Sciatic nerve (tissue), 2 donors: Measurements from ENCODE around the gene HNRNPUL2. TPM values are rescaled to one million over a fixed set of nuclear protein-coding genes. Genes with fewer than 3 reads are reported as not detected.
"Not testable (repeated sequence)": the region's sequence is repeated elsewhere in the genome, so short reads cannot be mapped to it uniquely, and the experiment has no call there.

Experiments
- ATAC-seq: fragments of 200-7000 bp; cut with Tn5 transposase; one replicate; pipeline ENCODE4 v1.9.1; 2020; ENCODE audit warnings: mild to moderate bottlenecking, moderate library complexity
- DNase-seq: peaks from one replicate; pipeline ENCODE4 v3.0.0-alpha.2; 2020; ENCODE audit warnings: low spot score
- intact Hi-C: fragments of 100-400 bp; cut with DNase I; formaldehyde crosslinking; loops from one replicate; pipeline ENCODE4 v1.14.2; 2022
- total RNA-seq: library from RNA; stranded (reverse); fragmentation: NEBNext Ultra II Directional; extraction: Animal tissue kit (Norgen Biotek cat#: 25700); gene quantifications from one replicate; pipeline ENCODE4 v1.2.1, GENCODE V29; 2021
- donor health status: DM: no; HTN: no; CAD: no.
- donor health status: DM: no; HTN: no; CAD: no.

HNRNPUL2 gene
- total RNA-seq, 1 donor from 2014 or later, result 51.2 TPM

GRCh38 chr11:62707277-62707861, 19.9 kb downstream of the HNRNPUL2 start, which contains the start of the genes BSCL2 and GNG3:
BSCL2 (minus strand) TSS chr11:62707424; CDS start chr11:62707195, 229 bp downstream.
GNG3 (plus strand) TSS chr11:62707676; CDS start chr11:62708296, 620 bp downstream.
- intact Hi-C loops, result no loop called here
- DNase-seq (no peak), ATAC-seq (no peak)

- DNase-seq (no peak), ATAC-seq (no peak)
- intact Hi-C loops, result no loop called here
Observed at GRCh38 chr11:62706850-62707247, 20.4 kb downstream of the HNRNPUL2 start.

GRCh38 chr11:62705880-62706849, 21.1 kb downstream of the HNRNPUL2 start:
- DNase-seq, result peak; percentile 96
- intact Hi-C loops, result no loop called here
- ATAC-seq, result peak; percentile 90

GRCh38 chr11:62705413-62705812, 21.8 kb downstream of the HNRNPUL2 start:
- no peak for DNase-seq
- intact Hi-C loops, result no loop called here
- ATAC-seq, result no peak

DNA sequence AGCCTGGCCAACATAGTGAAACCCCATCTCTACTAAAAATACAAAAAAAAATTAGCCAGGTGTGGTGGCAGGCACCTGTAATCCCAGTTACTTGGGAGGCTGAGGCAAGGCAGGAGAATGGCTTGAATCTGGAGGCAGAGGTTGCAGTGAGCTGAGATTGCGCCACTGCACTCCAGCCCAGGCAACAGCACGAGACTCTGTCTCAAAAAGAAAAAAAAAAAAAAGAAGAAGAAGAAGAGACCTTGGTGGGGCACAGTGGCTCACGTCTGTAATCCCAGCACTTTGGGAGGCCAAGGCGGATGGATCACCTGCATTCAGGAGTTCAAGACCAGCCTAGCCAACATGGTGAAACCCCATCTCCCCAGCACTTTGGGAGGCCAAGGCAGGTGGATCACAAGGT, 23.3 kb downstream of the HNRNPUL2 start:
- ATAC-seq, DNase-seq, intact Hi-C loops: not testable (repeated sequence)

DNA sequence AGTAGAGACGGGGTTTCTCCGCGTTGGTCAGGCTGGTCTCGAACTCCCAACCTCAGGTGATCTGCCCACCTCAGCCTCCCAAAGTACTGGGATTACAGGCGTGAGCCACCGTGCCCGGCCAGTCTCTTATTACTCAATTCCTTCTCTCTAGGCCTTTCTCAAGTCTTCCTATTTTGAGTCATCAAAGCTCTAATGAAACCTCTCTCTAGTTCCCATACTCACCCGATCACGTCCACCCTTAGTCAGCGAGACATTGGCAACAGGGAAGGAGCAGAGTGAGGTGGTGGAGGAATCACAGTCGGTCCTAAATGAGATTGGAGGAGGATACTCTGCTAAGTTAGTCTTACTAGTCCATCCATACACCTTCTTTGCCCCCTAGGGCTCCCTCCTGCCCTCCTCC, 25.0 kb downstream of the HNRNPUL2 start:
- no peak for ATAC-seq
- intact Hi-C loops, result no loop called here
- DNase-seq, result no peak

DNA sequence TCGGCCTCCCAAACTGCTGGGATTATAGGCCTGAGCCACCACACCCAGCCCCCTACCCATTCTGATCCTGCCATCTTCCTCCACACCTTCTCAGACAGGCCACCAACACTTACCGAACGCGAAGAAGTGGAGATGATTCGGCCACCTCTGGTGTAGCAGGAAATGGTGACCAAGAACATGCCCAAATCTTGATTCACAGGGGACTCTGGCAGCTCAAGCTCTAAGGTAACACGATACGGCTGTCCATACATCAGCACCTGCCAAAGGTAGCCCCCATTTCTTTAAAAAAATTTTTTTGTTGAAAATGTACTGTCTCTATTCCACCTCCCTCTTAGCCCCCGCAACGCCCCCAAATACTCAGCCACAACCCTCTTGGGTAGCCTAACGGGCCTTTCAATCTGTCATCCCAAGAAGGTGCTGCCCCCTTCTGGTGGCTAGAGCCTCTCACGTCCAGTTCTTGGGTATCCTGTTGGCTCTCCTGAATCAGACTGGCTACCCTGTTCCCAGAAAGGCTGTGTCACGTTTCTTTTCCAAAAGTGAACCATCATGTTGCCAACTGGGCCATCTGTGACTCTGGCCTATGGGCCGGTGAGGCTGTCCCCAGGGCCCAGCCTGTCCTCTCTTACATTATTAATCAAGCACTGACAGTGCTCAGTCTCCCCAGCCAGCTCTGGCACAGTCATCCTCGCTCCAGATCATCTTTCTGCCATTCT, 32.6 kb downstream of the HNRNPUL2 start:
- ATAC-seq, result peak; percentile 82
- intact Hi-C loops, result no loop called here
- DNase-seq, result peak; percentile 88

- intact Hi-C loops, ATAC-seq, DNase-seq: not testable (repeated sequence)
Observed at GRCh38 chr11:62693624-62694023, 33.6 kb downstream of the HNRNPUL2 start.

GRCh38 chr11:62689421-62690183, 37.7 kb downstream of the HNRNPUL2 start, which contains the start of gene LRRN4CL:
LRRN4CL (minus strand) TSS chr11:62689530; CDS start chr11:62688508, 1,022 bp downstream.
- ATAC-seq (peak; percentile 96), DNase-seq (peak; percentile 89)
- intact Hi-C loops, result no loop called here

- ATAC-seq (no peak), DNase-seq (no peak)
- intact Hi-C loops, result no loop called here
Observed at GRCh38 chr11:62688491-62688890, 38.8 kb downstream of the HNRNPUL2 start.

DNA sequence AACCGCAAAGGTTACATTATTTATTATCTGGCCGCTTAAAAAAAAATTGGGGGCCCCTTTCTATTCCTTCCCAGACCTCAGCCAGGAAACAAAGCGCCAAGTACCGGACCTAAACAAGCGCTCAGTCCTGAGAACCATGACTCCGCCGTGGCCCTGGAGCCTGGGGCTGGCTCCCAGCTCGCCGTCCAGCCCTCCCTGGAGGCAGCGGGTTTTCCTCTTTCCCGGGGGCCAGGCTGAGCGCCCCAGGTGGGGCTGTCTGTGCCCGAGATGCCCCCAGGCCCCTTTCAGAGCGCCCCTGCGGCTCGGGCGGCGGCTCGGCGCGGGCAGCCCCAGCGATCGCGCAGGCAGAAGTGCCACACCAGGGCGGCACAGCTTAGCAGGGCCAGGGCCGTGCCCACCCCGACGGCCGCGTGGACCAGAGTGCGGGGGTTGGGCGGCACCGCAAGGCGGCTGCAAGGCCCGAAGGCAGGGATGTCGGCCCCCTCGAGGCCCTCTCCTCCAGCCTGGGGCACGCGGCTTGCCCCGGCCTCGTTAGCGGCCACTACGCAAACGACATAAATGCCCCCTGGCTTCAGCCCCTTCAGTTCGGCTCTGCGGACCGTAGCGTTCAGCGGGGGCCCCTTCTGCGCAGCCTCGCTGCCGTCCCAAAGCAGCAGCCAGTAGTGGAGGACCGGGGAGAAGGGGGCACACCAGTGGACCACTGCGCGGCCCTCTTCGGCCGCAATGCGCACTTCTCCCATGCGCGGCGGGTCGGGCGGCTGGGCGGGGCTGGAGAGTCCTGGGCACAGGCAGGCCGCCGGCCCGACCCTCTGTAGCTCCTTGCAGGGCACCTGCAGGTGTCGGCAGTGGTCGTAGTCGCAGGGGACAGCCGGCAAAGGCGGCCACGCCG, 39.5 kb downstream of the HNRNPUL2 start:
- peak; percentile 52 for ATAC-seq
- DNase-seq, result no peak
- intact Hi-C loops, result no loop called here

- intact Hi-C loops, result no loop called here
- DNase-seq (no peak), ATAC-seq (no peak)
Observed at GRCh38 chr11:62682518-62682917, 44.7 kb downstream of the HNRNPUL2 start.

- DNase-seq (no peak), ATAC-seq (peak; percentile 72)
- intact Hi-C loops, result no loop called here
Observed at GRCh38 chr11:62680825-62681240, 46.4 kb downstream of the HNRNPUL2 start.

DNA sequence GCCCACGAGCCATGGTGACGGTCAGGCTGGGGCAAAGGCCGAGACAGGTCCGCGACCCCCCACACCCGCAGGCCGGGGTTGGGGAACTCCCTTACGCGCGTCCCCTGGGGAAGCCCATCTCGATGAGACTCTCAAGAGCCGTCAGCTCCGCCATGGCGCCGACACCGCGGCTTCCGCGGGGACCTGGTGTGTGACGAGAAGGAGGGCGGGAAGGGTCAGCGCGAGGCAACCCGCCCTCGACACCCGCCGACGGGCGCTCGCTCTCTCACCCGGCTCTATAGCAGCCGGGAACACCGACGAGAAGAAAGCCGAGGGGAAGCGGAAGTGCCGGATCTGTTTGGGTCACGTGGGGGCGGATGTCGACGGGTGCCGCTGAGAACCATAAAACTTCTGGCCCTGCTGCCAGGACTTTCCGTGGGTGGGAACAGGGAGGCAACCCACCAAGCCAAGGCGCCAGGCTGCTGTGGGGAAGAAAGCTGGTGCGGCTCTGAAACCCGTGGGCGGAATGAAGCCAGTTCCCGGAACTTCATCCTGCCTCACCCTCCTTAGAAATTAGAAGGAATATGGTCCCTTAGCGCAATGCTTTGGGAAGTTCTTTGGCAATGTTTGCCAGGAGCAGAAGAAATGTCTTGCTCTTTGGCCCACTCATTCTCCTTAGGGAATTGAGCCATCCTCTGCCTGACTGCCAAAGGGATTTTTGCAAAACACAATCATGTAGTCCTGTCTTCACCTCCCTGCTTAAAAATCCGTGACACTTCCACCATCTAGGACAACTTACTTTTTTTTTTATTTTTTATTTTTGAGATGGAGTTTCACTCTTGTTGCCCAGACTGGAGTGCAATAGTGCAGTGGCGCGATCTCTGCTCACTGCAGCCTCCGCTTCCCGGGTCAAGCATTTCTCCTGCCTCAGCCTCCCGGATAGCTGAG, 48.2 kb downstream of the HNRNPUL2 start, which contains the start of gene UBXN1:
UBXN1 (minus strand) TSS at position 304 of the 927 bp plus-strand sequence; CDS start at position 154, 150 bp downstream.
- DNase-seq, result peak; percentile 94
- ATAC-seq, result peak; percentile 94
- intact Hi-C loops, result no loop called here

GRCh38 chr11:62678433-62678769, 48.9 kb downstream of the HNRNPUL2 start:
- intact Hi-C loops, result no loop called here
- DNase-seq, result no peak
- no peak for ATAC-seq

GRCh38 chr11:62677714-62678113, 49.5 kb downstream of the HNRNPUL2 start:
- DNase-seq (no peak), ATAC-seq (no peak)
- intact Hi-C loops, result no loop called here

GRCh38 chr11:62677156-62677555, 50.1 kb downstream of the HNRNPUL2 start:
- intact Hi-C loops, result no loop called here
- DNase-seq (no peak), ATAC-seq (no peak)
